ENCODE results near the gene RWDD4.

Gene RWDD4

DNA sequence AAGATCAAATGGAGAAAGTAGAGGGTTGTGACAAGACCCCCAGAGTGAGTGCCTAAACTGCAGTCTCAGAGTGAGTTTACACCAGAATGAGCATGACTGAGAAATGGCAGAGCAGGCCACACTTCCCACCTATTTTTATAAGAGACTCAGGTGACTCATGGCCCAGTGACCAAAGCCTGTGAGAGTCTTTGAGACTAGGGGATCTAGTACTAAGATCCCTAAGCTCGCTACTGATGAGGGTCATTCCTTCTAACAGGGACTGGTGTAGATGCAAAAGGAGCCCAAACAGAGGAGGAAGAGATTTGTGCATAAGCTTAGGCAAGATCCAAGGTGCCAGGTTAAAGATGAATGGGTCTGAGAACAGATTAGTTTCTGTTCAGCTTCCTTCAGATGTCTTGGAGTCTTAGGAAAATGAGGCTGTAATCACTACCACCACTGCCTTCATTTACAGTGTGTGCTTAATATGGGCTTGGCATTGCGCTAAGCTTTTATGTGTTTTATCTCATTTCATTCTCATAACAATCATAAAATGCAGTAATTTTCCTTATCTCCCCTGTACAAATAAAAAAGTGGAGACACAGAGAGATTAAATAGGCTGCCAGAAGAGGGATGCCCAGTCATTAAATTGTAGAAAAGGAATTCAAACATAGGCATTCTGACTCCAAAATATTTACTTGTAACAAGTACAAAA is 62.8 kb downstream of the RWDD4 start:
- no peak for DNase-seq (ENCODE audit: low read depth)
- H3K4me3 ChIP-seq (ENCODE audit: low read depth, low read length): no peak overlapping the region
- TF ChIP-seq, protein P1, sequence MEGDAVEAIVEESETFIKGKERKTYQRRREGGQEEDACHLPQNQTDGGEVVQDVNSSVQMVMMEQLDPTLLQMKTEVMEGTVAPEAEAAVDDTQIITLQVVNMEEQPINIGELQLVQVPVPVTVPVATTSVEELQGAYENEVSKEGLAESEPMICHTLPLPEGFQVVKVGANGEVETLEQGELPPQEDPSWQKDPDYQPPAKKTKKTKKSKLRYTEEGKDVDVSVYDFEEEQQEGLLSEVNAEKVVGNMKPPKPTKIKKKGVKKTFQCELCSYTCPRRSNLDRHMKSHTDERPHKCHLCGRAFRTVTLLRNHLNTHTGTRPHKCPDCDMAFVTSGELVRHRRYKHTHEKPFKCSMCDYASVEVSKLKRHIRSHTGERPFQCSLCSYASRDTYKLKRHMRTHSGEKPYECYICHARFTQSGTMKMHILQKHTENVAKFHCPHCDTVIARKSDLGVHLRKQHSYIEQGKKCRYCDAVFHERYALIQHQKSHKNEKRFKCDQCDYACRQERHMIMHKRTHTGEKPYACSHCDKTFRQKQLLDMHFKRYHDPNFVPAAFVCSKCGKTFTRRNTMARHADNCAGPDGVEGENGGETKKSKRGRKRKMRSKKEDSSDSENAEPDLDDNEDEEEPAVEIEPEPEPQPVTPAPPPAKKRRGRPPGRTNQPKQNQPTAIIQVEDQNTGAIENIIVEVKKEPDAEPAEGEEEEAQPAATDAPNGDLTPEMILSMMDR (conservative IDR thresholded peaks at IDR 0.05; ENCODE audit: low read depth, low read length): no peak

DNA sequence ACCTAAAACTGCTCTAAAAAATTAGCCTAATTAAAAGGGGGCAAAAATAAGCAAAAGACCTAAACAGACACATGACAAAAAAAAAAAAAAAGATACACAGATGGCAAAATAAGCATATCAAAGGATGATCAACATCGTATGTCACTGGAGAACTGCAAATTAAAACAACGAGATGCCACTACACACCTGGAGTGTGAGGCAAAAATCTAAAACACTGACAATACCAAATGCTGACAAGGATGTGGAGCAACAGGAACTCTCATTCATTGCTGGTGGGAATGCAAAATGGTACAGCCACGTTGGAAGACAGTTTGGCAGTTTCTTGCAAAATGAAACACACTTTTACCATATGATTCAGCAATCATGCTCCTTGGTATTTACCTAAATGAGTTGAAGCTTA is 64.2 kb downstream of the RWDD4 start:
- TF ChIP-seq, protein P1 (conservative IDR thresholded peaks at IDR 0.05; ENCODE audit: low read depth, low read length): no peak
- no peak for DNase-seq (ENCODE audit: low read depth)
- no peak overlapping the region for H3K4me3 ChIP-seq (ENCODE audit: low read depth, low read length)

DNA sequence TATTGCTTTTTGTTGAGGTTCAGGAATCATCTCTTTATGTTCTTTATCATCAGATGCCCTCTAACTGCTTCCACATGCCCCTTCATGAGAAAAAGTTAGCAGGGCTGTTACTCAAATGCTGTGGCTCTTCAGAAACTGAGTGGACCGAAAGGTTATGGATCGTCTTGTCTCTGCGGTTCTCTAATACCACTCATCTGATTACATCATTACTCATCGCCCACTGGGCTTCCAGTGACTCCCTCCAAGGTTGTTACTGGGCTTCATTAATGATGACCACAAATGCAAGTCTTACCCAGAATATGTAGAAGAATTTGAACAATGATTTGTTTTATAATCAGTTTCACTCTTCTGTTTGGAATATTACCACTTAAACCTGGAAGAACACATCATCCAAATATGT is 67.7 kb downstream of the RWDD4 start:
- H3K4me3 ChIP-seq (ENCODE audit: low read depth, low read length): no peak overlapping the region
- TF ChIP-seq, protein P1 (conservative IDR thresholded peaks at IDR 0.05; ENCODE audit: low read depth, low read length): no peak
- no peak for DNase-seq (ENCODE audit: low read depth)
